Measurements from ENCODE around the gene NBEA.
A peak's percentile ranks its signal among the peaks of the same experiment; 100 is the strongest.
"Not testable (repeated sequence)": the region's sequence is repeated elsewhere in the genome, so short reads cannot be mapped to it uniquely, and the experiment has no call there.

NBEA gene

GRCh38 chr13:35092251-35092650 is 150.2 kb downstream of the NBEA start:
- no peak for DNase-seq

GRCh38 chr13:35092751-35093150 is 150.7 kb downstream of the NBEA start:
- DNase-seq: no peak

GRCh38 chr13:35093356-35093755 is 151.3 kb downstream of the NBEA start:
- DNase-seq: no peak

GRCh38 chr13:35106771-35107170 is 164.7 kb downstream of the NBEA start:
- not testable (repeated sequence) for DNase-seq

- no peak for DNase-seq
Measured at GRCh38 chr13:35107535-35107934, 165.5 kb downstream of the NBEA start.

GRCh38 chr13:35113612-35114011 is 171.5 kb downstream of the NBEA start:
- not testable (repeated sequence) for DNase-seq

GRCh38 chr13:35127466-35127865 is 185.4 kb downstream of the NBEA start:
- DNase-seq: no peak

GRCh38 chr13:35129500-35129899 is 187.4 kb downstream of the NBEA start:
- DNase-seq: no peak

- no peak for DNase-seq
Measured at GRCh38 chr13:35131471-35131870, 189.4 kb downstream of the NBEA start.

GRCh38 chr13:35136585-35136984 is 194.5 kb downstream of the NBEA start:
- no peak for DNase-seq

GRCh38 chr13:35139591-35139990 is 197.5 kb downstream of the NBEA start:
- DNase-seq: no peak

GRCh38 chr13:35140321-35140720 is 198.3 kb downstream of the NBEA start:
- no peak for DNase-seq

- DNase-seq: no peak
Measured at GRCh38 chr13:35140831-35141230, 198.8 kb downstream of the NBEA start.

GRCh38 chr13:35143123-35143522 is 201.1 kb downstream of the NBEA start:
- no peak for DNase-seq

GRCh38 chr13:35144166-35144890 is 202.3 kb downstream of the NBEA start:
- no peak for DNase-seq

GRCh38 chr13:35146686-35147085 is 204.6 kb downstream of the NBEA start:
- DNase-seq: no peak

GRCh38 chr13:35157143-35157755 is 215.2 kb downstream of the NBEA start:
- DNase-seq: peak; percentile 13

- no peak for DNase-seq
Measured at GRCh38 chr13:35159041-35159440, 217.0 kb downstream of the NBEA start.

- DNase-seq: no peak
Measured at GRCh38 chr13:35160896-35161295, 218.8 kb downstream of the NBEA start.

- no peak for DNase-seq
Measured at GRCh38 chr13:35162420-35162819, 220.3 kb downstream of the NBEA start.

- no peak for DNase-seq
Measured at GRCh38 chr13:35163674-35164073, 221.6 kb downstream of the NBEA start.

GRCh38 chr13:35164324-35164932 is 222.4 kb downstream of the NBEA start:
- no peak for DNase-seq

GRCh38 chr13:35165205-35165604 is 223.1 kb downstream of the NBEA start:
- DNase-seq: no peak

- DNase-seq: no peak
Measured at GRCh38 chr13:35179494-35179893, 237.4 kb downstream of the NBEA start.

Data from amniotic stem cell (primary cell).